ENCODE measurements around the gene SLC41A2.
"Not testable (repeated sequence)": the region's sequence is repeated elsewhere in the genome, so short reads cannot be mapped to it uniquely, and the experiment has no call there.

Gene SLC41A2

DNA sequence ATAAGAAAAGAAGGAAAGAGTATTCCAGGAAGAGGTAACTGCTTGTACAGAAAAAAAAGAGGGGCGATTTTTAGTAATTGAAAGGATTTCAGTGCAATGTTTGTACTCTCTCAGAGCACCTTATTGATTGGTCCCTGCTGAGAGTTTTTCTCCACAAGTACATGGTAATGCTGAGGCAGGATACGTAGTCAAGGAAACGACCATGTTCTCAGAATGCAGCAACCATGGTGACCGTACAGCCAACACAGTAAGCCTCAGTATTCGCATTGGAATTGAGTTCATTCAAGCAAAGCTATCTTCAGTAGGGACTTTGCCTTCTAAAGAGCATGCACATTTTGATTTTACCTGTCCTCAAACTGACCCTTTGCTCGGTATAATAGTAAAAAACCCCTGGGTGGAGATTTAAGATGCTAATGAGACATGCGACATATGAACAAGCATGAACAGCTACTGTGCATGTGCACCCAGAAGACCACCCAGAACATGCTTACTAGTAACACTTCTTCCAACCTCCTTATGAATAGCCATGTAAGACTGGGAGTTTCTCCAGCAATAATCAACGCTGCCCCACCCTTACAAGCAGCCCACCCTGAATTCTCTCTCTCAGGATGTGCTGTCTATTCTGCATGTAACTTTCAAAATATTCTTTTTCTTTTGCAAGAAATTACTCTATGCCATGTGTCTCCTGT lies 6.2 kb upstream of the SLC41A2 start:
- DNase-seq, result peak; percentile 23

DNA sequence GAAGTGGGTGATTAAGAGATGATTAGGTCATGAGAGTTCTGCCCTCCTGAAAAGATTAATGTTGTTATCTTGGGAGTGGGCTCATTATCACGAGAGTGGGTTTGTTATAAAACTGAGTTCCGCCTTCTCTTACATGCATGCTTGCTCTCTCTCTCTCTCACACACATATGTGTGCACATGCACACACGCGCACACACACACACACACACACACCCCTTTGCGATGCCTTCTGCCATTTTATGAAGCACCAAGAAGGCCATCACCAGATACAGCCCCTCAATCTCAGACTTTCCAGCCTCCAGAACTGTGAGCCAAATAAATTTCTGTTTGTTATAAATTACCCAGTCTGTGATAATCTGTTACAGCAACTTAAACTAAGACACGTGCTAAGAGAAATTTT lies 5.7 kb upstream of the SLC41A2 start:
- peak; percentile 14 for DNase-seq

DNA sequence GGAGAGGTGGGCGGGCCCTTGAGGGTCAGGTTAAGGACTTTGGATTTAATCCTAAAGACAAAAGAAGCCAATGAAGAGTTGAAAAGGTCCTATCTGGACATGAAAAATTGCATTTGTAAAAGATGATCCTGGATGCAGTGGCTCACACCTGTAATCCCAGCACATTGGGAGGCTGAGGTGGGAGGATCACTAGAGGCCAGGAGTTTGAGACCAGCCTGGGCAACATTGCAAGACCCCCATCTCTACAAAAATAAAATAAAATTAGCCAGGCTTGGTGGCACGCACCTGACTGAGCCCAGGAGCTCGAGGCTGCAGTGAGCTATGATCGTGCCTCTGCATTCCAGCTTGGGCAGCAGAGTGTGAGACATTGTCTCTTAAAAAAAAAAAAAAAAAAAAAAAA lies 2.4 kb upstream of the SLC41A2 start:
- no peak for DNase-seq

DNA sequence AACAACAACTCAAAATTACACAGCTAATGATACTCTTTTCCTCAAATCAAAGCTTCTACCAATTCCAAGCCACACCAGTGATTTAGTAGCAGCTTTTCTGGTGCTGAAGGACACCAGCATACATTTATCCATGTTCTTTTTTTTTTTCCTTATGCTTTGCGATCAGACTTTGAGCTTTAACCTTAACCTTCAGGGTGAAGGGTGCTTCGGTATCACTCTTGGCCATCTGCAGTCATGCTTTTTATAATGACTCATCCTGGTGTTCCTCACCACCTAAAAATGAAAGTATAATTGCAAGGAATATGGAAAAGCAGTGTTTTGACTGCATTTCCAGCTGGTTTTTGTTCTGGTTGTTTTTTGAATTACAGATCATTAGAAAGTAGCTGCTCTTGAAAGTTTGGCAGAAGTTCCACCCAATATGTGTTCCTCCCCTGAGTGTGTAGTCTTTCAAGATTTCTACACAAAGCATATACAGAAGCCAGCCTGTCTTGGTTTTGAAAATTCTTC lies 1.3 kb upstream of the SLC41A2 start:
- DNase-seq, result no peak

GRCh38 chr12:104958805-104959334 lies 780 bp upstream of the SLC41A2 start:
- no peak for DNase-seq

GRCh38 chr12:104957719-104958000 lies 430 bp downstream of the SLC41A2 start:
- no peak for DNase-seq

DNA sequence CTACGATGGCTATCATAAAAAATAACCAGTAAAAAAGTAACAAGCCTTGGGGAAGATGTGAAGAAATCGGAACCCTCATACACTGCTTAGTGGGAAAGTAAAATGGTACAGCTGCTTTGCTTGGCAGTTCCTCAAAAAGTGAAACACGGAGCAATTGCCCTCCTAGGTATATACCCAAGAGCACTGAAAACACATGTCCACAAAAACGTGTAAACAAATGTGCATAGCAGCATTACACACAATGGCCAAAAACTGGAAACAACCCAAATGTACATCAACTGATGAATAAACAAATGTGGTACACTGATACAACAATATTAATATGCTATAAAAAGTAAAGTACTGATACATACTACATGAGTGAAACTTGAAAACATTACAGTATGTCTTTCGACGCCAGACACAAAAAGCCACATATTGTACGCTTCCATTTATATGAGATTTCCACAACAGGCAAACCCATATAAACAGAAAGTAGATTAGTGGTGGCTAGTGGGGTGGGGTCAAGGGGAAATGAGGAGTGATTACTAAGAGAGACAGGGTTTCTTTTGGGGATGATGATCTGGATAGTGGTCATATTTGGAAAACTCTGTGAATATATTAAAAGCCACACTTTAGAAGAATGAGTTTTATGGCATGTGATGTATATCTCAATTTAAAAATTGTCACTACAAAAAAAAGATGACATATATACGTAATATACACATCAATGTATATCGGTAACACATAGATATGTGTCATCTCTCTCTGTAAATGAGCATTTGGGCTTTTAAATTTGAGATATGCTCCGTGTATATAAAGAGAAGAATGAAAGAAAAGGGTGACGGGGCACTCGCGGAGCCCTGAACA lies 996 bp downstream of the SLC41A2 start:
- no peak for DNase-seq

- DNase-seq, result no peak
Observed at GRCh38 chr12:104955703-104956102, 2.4 kb downstream of the SLC41A2 start.

DNA sequence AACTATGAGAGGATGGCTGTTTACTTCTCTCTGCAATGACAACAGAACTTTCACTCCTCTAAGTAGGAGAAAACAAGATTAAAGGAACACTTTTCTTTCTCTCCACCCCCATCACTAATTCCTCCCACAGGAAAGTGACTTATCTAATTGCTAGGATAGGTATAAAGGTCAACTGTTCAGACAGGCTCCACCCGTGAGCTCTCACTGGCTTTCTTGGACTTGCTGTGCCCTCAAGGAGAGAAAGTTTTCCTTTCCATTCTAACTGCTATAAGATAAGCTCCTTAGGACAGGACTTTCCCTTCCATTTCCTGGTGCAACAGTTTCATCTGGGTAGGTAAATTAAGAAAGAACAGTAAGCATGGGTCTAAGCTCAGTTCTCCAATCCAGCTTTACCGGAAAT lies 4.8 kb downstream of the SLC41A2 start:
- DNase-seq, result no peak

GRCh38 chr12:104952816-104953215 lies 5.3 kb downstream of the SLC41A2 start:
- no peak for DNase-seq

DNA sequence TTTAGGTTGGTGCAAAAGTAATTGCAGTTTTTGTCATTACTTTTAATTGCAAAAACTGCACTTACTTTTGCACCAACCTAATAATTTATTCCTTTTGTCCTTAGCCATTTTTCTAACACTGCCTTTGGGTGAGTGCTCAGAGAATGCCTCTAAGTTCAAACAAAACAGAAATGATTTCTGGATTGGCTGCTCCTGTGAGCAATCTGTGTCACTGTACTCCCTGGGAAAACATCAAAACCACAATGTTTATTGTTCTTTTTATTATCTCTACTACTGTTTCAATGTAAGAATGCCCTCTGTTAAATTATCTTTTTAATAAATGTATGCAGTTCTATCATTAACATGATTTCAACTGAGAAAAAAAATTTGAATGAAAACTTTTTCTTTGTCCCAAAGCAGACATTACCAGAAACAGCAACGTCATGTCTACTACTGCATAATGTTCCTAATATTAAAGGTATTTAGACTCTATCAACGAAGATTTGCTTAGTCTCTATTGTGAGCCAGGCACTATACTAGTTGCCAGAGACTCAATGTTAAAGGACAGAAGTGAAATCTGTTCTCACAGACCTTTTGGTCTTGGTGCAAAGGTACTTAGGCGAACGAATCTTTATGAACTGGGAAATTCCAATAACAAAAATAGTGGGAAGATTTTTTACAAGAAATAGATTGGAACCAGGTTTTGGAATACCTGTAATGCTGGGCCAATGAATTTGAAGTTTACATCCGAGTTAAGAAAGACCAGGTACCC lies 6.2 kb downstream of the SLC41A2 start:
- no peak for DNase-seq

DNA sequence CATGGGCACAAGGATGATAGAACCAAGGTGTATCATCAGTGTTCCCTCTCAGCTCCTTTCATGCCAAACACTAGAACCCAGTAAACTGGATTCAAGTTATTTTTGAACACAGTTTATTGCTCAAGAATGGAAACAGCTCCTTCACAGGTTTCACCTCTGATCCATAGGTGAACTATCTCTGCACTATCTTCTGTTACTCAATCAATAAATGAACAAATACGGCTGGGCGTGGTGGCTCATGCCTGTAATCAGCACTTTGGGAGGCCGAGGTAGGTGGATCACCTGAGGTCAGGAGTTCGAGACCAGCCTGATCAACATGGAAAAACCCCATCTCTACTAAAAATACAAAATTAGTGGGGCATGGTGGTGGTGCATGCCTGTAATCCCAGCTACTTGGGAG lies 9.4 kb downstream of the SLC41A2 start:
- DNase-seq, result not testable (repeated sequence)

- DNase-seq, result no peak
Observed at GRCh38 chr12:104944252-104944651, 13.8 kb downstream of the SLC41A2 start.

GRCh38 chr12:104943401-104943800 lies 14.7 kb downstream of the SLC41A2 start:
- DNase-seq, result not testable (repeated sequence)

DNA sequence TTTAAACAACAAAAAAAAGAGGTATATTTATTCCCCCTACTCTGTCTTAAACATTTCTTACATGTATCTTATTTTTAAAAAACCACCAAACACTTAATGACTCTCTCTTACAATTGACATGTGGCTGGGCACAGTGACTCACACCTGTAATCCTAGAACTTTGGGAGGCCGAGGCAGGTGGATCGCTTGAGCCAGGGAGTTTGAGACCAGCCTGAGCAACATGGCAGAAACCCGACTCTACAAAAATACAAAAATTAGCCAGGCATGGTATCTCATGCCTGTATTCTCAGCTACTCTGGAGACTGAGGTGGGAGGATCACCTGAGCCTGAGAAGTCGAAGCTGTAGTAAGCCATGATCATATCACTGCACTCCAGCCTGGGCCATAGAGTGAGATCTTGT lies 16.0 kb downstream of the SLC41A2 start:
- no peak for DNase-seq

DNA sequence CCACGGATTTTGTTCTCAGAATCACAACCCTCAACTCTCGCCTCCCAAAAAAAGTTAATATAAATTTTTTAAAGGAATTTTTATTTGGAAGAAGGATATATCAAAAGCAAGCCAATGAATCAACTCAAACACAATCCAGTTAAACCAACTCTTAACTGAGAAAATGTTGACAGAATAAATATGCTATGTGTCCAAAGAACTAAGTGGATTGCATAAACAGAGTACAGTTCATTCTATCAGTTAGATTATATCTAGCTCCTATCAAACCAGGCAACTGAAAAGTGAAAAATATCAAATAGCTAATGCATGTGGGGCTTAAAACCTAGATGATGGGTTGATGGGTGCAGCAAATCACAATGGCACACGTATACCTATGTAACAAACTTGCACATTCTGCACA lies 16.6 kb downstream of the SLC41A2 start:
- DNase-seq, result no peak

- DNase-seq, result no peak
Observed at GRCh38 chr12:104939089-104939488, 19.0 kb downstream of the SLC41A2 start.

DNA sequence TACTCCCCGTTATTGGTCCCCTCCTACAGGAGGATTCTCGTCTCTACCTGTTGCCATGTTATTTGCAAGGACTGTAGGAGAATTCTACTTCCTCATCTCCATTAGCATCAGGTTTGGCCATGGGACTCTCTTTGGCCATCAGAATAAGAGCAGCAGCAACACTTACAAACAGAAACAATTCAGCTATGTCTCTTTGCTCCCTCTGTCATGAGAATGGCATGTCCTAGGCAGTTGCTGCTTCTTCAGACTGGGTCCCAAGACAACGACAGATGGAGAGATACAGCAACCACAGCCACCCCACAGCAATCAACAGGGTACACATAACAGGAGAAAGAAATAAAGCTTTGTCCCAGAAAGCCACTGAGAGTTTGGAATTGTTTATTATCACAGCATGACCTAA lies 19.7 kb downstream of the SLC41A2 start:
- DNase-seq, result no peak

DNA sequence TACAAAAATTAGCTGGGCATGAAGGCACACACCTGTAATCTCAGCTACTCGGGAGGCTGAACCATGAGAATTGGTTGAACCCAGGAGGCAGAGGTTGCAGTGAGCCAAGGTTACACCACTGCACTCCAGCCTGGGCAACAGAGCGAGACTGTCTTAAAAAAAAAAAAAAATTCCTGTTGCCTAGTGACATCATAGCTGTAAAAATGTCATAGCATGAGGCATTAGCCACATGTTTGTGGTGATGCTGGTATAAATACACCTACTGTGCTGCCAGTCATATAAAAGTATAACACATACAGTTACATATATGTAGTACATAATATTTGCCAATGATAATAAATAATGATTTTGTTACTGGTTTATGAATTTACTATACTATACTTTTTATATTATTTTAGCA lies 22.2 kb downstream of the SLC41A2 start:
- DNase-seq, result no peak

GRCh38 chr12:104933778-104934177 lies 24.3 kb downstream of the SLC41A2 start:
- DNase-seq, result no peak

DNA sequence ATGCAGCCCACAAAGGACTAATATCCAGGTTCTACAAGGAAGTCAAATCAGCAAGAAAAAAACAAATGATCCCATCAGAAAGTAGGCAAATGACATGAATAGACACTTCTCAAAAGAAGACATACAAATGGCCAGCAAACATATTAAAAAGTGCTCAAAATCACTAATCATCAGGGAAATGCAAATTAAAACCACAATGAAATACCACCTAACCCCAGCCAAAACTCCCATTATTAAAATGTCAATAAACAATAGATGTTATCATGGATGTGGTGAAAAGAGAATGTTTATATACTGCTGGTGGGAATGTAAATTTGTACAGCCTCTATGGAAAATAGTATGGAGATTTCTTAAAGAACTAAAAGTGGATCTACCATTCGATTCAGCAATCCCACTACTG lies 25.0 kb downstream of the SLC41A2 start:
- DNase-seq, result no peak

DNA sequence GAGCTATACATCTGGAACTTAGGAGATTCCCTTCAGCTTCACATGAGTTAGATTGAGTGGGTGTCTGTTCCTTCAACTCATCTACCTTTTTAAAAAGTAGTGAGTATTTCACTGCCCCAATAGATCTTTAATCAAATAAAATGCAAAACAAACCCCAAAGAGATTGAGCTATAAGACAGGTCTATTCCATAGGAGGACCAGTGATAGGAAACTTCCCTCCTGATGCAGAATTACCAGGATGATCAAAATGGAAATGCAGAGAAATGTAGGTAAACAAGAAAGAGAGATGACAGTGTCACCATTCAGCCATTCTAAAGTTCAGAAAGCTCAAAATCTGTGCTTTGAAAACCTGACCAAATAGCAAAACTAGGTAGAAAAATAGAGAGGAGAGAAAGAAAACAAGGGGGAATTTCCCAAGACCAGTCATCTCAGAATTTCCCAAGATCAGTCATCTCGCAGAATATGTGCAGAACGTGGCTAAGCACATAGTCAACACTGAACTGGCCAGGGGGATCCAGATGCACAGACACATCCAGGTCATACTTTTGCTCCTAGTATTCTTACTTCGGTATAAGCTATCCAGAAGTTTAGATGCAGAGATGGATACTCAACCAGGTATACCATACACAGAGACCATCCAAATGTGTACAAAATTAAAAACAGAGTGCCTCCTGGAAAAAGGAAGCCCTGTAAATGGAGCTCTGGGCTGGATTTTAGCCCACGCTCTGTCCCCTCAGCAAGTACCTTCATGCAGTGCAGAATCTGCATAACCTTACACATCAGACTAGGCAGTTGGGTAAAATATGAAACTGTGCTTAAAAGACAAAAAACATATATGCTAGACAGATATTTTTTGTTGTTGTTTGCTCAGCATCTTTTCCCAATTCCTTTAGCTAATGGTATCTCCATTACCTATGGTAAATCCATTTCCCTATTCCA lies 27.4 kb downstream of the SLC41A2 start:
- no peak for DNase-seq

Measured in retina (tissue), 1 donor.